SK-N-SH (cell line): ENCODE data around the gene ETV1.

Source experiments
- MXI1 ChIP-seq: IDR thresholded peaks from 2 replicates; pipeline ENCODE4 v1.6.1; 2012; ENCODE audit warnings: mild to moderate bottlenecking, low read depth, low read length, improper control_type of control experiment
- NFIC ChIP-seq: IDR thresholded peaks from 2 replicates; pipeline ENCODE4 v1.4.0; 2012; ENCODE audit warnings: borderline replicate concordance

GRCh38 chr7:13947535-13947934 lies 41.9 kb downstream of the ETV1 start:
- no peak for TF ChIP-seq MXI1
- no peak for TF ChIP-seq NFIC
